ENCODE results near the gene PDGFC.
A peak's percentile ranks its signal among the peaks of the same experiment; 100 is the strongest.

GRCh38 chr4:156971676-156972378, at the start of gene PDGFC:
- TF ChIP-seq TCF7 (CRISPR knock-in tag; IDR thresholded peaks at IDR 0.05; ENCODE audit: low read depth), result no peak
- TF ChIP-seq USF2 (CRISPR knock-in tag; IDR thresholded peaks at IDR 0.05), result no peak; the same call in 1 of the 2 replicates
- no peak for TF ChIP-seq CTCF (IDR thresholded peaks at IDR 0.05)
- no peak for TF ChIP-seq MYBL2 (CRISPR knock-in tag; IDR thresholded peaks at IDR 0.05)
- TF ChIP-seq JUN (CRISPR knock-in tag; IDR thresholded peaks at IDR 0.05), result no peak
- TF ChIP-seq ATF3 (CRISPR knock-in tag; conservative IDR thresholded peaks at IDR 0.05), result no peak
- TF ChIP-seq TEAD4 (CRISPR knock-in tag; IDR thresholded peaks at IDR 0.05), result no peak
- TF ChIP-seq RELA (CRISPR knock-in tag; IDR thresholded peaks at IDR 0.05; ENCODE audit: borderline replicate concordance), result no peak
- TF ChIP-seq MLX (CRISPR knock-in tag; IDR thresholded peaks at IDR 0.05), result no peak
- no peak for TF ChIP-seq ARID4B (CRISPR knock-in tag; IDR thresholded peaks at IDR 0.05; ENCODE audit: borderline replicate concordance)
- no peak for TF ChIP-seq NR1H2 (CRISPR knock-in tag; IDR thresholded peaks at IDR 0.05)
- peak; percentile 35; the same call in 1 of the 2 replicates for TF ChIP-seq ETV6 (CRISPR knock-in tag; IDR thresholded peaks at IDR 0.05)
- no peak for TF ChIP-seq ATF6 (CRISPR knock-in tag; IDR thresholded peaks at IDR 0.05)

Data from WTC11 (cell line).